Liver (tissue), 3 donors: ENCODE results near the gene WWOX.

ENCODE experiments used
- EGR1 ChIP-seq, 2 donors: IDR thresholded peaks; 2 replicates each; pipeline ENCODE4 v1.6.1; 2016 to 2018; ENCODE audit warnings: antibody characterized with exemption in 2 of 2, low read depth in 2 of 2
- GABPA ChIP-seq, 2 donors: IDR thresholded peaks in 1 of 2; conservative IDR thresholded peaks in 1 of 2; 2 replicates each; pipeline ENCODE4 v1.6.1; 2016; ENCODE audit warnings: antibody characterized with exemption in 2 of 2, mild to moderate bottlenecking in 1 of 2, moderate library complexity in 1 of 2
- RXRA ChIP-seq, 2 donors: IDR thresholded peaks; 2 replicates each; pipeline ENCODE4 v1.6.1; 2017 to 2018; ENCODE audit warnings: antibody characterized with exemption in 2 of 2, mild to moderate bottlenecking in 1 of 2
- SP1 ChIP-seq: IDR thresholded peaks from 2 replicates; pipeline ENCODE4 v1.6.1; 2018; ENCODE audit warnings: antibody characterized with exemption, mild to moderate bottlenecking
- TAF1 ChIP-seq: conservative IDR thresholded peaks from 2 replicates; pipeline ENCODE4 v1.6.1; 2016; ENCODE audit warnings: antibody characterized with exemption, mild to moderate bottlenecking
- TF ChIP-seq, protein P1 (sequence below): fragments of 150-350 bp; IDR thresholded peaks from 2 replicates; pipeline ENCODE4 v1.5.1; 2017; ENCODE audit warnings: improper control_type of control experiment, low read depth, low read length; ENCODE audit not compliant: missing input control
- TF ChIP-seq, protein P2 (sequence below): IDR thresholded peaks from 2 replicates; pipeline ENCODE4 v1.6.1; 2016; ENCODE audit warnings: antibody characterized with exemption
- TF ChIP-seq, protein P3 (sequence below): IDR thresholded peaks from 2 replicates; pipeline ENCODE4 v1.6.1; 2016; ENCODE audit warnings: antibody characterized with exemption
- donor health status: healthy.
- donor health status: healthy.

DNA sequence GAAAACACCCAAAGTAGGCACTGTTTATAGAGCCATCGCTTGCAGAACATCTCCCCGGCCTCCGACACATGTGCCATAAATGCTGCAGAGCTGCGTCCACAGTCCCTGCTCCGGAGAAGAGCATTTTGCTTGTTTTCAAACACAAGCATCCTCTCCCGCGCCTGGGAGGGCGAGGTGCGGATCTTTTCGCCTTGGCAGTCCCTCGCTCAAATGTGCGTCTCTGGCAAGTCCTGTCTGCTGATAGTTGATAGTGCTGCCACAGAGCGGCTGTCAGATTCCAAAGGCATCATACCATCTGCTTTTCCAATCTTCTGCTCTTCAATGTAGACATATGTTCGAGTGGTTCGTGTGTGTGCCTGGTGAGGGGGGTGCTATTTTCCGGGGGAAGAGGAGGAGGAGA is 897.3 kb downstream of the WWOX start:
- TF ChIP-seq, protein P1, sequence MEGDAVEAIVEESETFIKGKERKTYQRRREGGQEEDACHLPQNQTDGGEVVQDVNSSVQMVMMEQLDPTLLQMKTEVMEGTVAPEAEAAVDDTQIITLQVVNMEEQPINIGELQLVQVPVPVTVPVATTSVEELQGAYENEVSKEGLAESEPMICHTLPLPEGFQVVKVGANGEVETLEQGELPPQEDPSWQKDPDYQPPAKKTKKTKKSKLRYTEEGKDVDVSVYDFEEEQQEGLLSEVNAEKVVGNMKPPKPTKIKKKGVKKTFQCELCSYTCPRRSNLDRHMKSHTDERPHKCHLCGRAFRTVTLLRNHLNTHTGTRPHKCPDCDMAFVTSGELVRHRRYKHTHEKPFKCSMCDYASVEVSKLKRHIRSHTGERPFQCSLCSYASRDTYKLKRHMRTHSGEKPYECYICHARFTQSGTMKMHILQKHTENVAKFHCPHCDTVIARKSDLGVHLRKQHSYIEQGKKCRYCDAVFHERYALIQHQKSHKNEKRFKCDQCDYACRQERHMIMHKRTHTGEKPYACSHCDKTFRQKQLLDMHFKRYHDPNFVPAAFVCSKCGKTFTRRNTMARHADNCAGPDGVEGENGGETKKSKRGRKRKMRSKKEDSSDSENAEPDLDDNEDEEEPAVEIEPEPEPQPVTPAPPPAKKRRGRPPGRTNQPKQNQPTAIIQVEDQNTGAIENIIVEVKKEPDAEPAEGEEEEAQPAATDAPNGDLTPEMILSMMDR = no peak
- TF ChIP-seq GABPA (IDR thresholded peaks at IDR 0.05 in 1 of 2, conservative IDR thresholded peaks at IDR 0.05 in 1 of 2) (no peak), SP1 (no peak), EGR1 (IDR thresholded peaks at IDR 0.05; ENCODE audit: low read depth in 2 of 2) (no peak), RXRA (IDR thresholded peaks at IDR 0.05) (no peak), TAF1 (no peak)
- TF ChIP-seq, protein P2, sequence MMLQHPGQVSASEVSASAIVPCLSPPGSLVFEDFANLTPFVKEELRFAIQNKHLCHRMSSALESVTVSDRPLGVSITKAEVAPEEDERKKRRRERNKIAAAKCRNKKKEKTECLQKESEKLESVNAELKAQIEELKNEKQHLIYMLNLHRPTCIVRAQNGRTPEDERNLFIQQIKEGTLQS = no peak
- TF ChIP-seq, protein P3, sequence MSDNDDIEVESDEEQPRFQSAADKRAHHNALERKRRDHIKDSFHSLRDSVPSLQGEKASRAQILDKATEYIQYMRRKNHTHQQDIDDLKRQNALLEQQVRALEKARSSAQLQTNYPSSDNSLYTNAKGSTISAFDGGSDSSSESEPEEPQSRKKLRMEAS = no peak
